ENCODE results near the gene TMEM59. TPM values are rescaled to one million over a fixed set of nuclear protein-coding genes. Genes with fewer than 3 reads are reported as not detected.
"Not testable (repeated sequence)": the region's sequence is repeated elsewhere in the genome, so short reads cannot be mapped to it uniquely, and the experiment has no call there.

Gene TMEM59
- total RNA-seq, 1 experiment from 2014 or later, result 192 TPM

DNA sequence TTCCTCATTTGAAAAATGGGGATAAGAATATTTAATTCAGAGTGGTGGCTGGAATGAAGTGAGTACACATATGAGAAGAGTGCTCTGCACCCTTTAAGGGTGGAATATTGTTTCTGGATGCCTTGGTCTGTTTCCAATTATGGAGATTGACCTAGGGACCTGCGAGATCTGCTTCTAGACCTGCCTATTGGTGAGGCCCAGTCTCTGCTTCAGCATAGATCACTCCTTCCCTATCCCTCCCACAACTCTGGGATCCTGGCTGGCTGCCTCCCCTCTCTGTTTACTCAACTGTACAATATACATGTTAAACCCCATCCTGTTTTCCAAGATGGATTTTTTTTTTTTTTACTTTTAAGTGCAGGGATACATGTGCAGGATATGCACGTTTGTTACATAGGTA lies 28.6 kb downstream of the TMEM59 start:
- DNase-seq (ENCODE audit: unreplicated experiment), result no peak
- no peaks in the 10 kb centered on the region for H3K9me3 Mint-ChIP-seq (ENCODE audit: unreplicated experiment)
- H3K27ac Mint-ChIP-seq (ENCODE audit: low read depth, unreplicated experiment), result no peak overlapping the region
- H3K4me3 Mint-ChIP-seq (ENCODE audit: unreplicated experiment), result no peak overlapping the region
- H3K27me3 Mint-ChIP-seq (ENCODE audit: insufficient read depth, unreplicated experiment), result no peaks in the 10 kb centered on the region
- TF ChIP-seq CTCF (IDR thresholded peaks at IDR 0.05; ENCODE audit: unreplicated experiment), result no peak
- peaks cover 4% of the 10 kb centered on the region for H3K36me3 Mint-ChIP-seq (ENCODE audit: insufficient read depth, unreplicated experiment)
- H3K4me1 Mint-ChIP-seq (ENCODE audit: insufficient read depth, unreplicated experiment), result no peaks in the 10 kb centered on the region
- intact Hi-C loops (cut with micrococcal nuclease), result no loop called here
- POLR2A ChIA-PET, result no interaction called here
- CTCF ChIA-PET, result no interaction called here
- BruUV-seq (replicated peaks), result no TSS peak

DNA sequence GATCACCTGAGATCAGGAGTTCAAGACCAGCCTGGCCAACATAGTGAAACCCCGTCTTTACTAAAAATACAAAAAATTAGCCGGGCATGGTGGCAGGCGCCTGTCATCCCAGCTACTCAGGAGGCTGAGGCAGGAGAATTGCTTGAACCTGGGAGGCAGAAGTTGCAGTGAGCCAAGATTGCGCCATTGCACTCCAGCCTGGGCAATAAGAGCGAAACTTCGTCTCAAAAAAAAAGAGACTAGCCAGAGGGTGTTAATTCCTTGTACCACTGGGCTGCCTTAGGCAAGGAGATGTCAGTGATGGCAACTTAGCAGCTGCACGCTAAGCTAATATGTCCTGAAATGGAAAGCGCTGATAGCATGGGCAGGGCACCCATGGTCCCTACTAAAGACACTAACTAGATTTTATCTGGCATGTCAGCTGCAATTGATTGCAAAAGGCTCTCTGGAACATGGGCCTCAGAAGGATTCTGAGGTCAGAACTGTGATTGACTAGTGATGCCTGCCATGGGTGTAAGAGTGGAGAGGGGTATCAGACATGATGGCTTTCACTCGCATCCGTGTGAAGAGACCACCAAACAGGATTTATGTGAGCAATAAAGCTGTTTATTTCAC lies 33.3 kb downstream of the TMEM59 start:
- DNase-seq (ENCODE audit: unreplicated experiment); POLR2A ChIA-PET; intact Hi-C loops (cut with micrococcal nuclease); H3K4me3 Mint-ChIP-seq (ENCODE audit: unreplicated experiment); BruUV-seq (replicated peaks); H3K27ac Mint-ChIP-seq (ENCODE audit: low read depth, unreplicated experiment); H3K27me3 Mint-ChIP-seq (ENCODE audit: insufficient read depth, unreplicated experiment); H3K9me3 Mint-ChIP-seq (ENCODE audit: unreplicated experiment); H3K36me3 Mint-ChIP-seq (ENCODE audit: insufficient read depth, unreplicated experiment): not testable (repeated sequence)
- H3K4me1 Mint-ChIP-seq (ENCODE audit: insufficient read depth, unreplicated experiment), result peaks cover 13% of the 10 kb centered on the region
- CTCF ChIA-PET, result interaction anchor here (1.7 kb wide), 1 partner anchor 61 kb away, joined by 6 read pairs; no protein-coding TSS in a partner anchor

GRCh38 chr1:54018635-54019034 lies 34.4 kb downstream of the TMEM59 start:
- ChIA-PET POLR2A (interaction anchor here (0.7 to 1.5 kb wide), 2 partner anchors 9 to 34 kb away, joined by 3 to 5 read pairs; partner anchors contain the start of genes TCEANC2 and TMEM59), CTCF (interaction anchor here (1.7 kb wide), 1 partner anchor 59 kb away, joined by 6 read pairs; no protein-coding TSS in a partner anchor)
- Mint-ChIP-seq H3K36me3 (ENCODE audit: insufficient read depth, unreplicated experiment) (no peaks in the 10 kb centered on the region), H3K27ac (ENCODE audit: low read depth, unreplicated experiment) (no peak overlapping the region), H3K4me1 (ENCODE audit: insufficient read depth, unreplicated experiment) (peaks cover 13% of the 10 kb centered on the region), H3K27me3 (ENCODE audit: insufficient read depth, unreplicated experiment) (no peaks in the 10 kb centered on the region), H3K4me3 (ENCODE audit: unreplicated experiment) (no peak overlapping the region), H3K9me3 (ENCODE audit: unreplicated experiment) (no peaks in the 10 kb centered on the region)
- TF ChIP-seq CTCF (IDR thresholded peaks at IDR 0.05; ENCODE audit: unreplicated experiment), result no peak
- intact Hi-C loops (cut with micrococcal nuclease), result no loop called here
- BruUV-seq (replicated peaks), result no TSS peak
- no peak for DNase-seq (ENCODE audit: unreplicated experiment)

- ChIA-PET POLR2A (interaction anchor here (1.5 kb wide), 1 partner anchor 35 kb away, joined by 5 read pairs; the partner anchor contains the start of genes TCEANC2 and TMEM59), CTCF (interaction anchor here (1.0 to 1.7 kb wide), 2 partner anchors 11 to 59 kb away, joined by 3 to 6 read pairs; no protein-coding TSS in a partner anchor)
- H3K36me3 Mint-ChIP-seq (ENCODE audit: insufficient read depth, unreplicated experiment), result no peaks in the 10 kb centered on the region
- no TSS peak for BruUV-seq (replicated peaks)
- no peaks in the 10 kb centered on the region for H3K27me3 Mint-ChIP-seq (ENCODE audit: insufficient read depth, unreplicated experiment)
- H3K4me3 Mint-ChIP-seq (ENCODE audit: unreplicated experiment), result no peak within 1 kb of the TSS
- intact Hi-C loops (cut with micrococcal nuclease), result no loop called here
- H3K4me1 Mint-ChIP-seq (ENCODE audit: insufficient read depth, unreplicated experiment), result peaks cover 13% of the 10 kb centered on the region
- TF ChIP-seq CTCF (IDR thresholded peaks at IDR 0.05; ENCODE audit: unreplicated experiment), result no peak
- DNase-seq (ENCODE audit: unreplicated experiment), result no peak
- no peak within 1 kb of the TSS for H3K27ac Mint-ChIP-seq (ENCODE audit: low read depth, unreplicated experiment)
- no peaks in the 10 kb centered on the region for H3K9me3 Mint-ChIP-seq (ENCODE audit: unreplicated experiment)
Measured at GRCh38 chr1:54017979-54018378, 35.0 kb downstream of the TMEM59 start, which contains the start of gene LDLRAD1. LDLRAD1 (minus strand) TSS chr1:54018186; CDS start chr1:54018112, 74 bp downstream.

Measured in MCF 10A (cell line).